Peyer's patch (tissue), 4 donors: ENCODE data around the gene SLC49A4. TPM values are rescaled to one million over a fixed set of nuclear protein-coding genes. Genes with fewer than 3 reads are reported as not detected.

ENCODE experiments used
- DNase-seq, 3 donors: peaks; one replicate each; pipeline ENCODE4 v3.0.0-alpha.2; 2017 to 2019
- H3K27ac ChIP-seq, 4 donors: fragments of 200-600 bp; sonication (generic); one replicate each; pipeline ENCODE4 v1.5.1; 2016 to 2019
- H3K27me3 ChIP-seq, 2 donors: fragments of 200-600 bp; sonication (generic); one replicate each; pipeline ENCODE4 v1.5.1; 2019
- H3K36me3 ChIP-seq, 3 donors: fragments of 200-600 bp; sonication (generic); one replicate each; pipeline ENCODE4 v1.5.1; 2016 to 2019
- H3K4me1 ChIP-seq, 4 donors: fragments of 200-600 bp; sonication (generic); one replicate each; pipeline ENCODE4 v1.5.1; 2016 to 2019
- H3K4me3 ChIP-seq, 4 donors: fragments of 200-600 bp; sonication (generic); 1 replicate in 3 of 4; 2 replicates in 1 of 4; pipeline ENCODE4 v1.5.1; 2016 to 2019; ENCODE audit warnings: mild to moderate bottlenecking in 1 of 4
- H3K9me3 ChIP-seq, 4 donors: fragments of 200-600 bp; sonication (generic); one replicate each; pipeline ENCODE4 v1.5.1; 2016 to 2019; ENCODE audit warnings: mild to moderate bottlenecking in 1 of 4
- CTCF ChIP-seq, 6 experiments: fragments of 450-650 bp in 4 of 6; fragments of 200-600 bp in 2 of 6; sonication (generic) in 1 of 6; IDR thresholded peaks; one replicate each; pipeline ENCODE4 v1.5.1; 2017 to 2019; ENCODE audit warnings: antibody characterized with exemption in 6 of 6, mild to moderate bottlenecking in 3 of 6, moderate library complexity in 1 of 6
- POLR2A ChIP-seq, 2 donors: fragments of 450-650 bp; IDR thresholded peaks; one replicate each; pipeline ENCODE4 v1.5.1; 2017; ENCODE audit warnings: antibody characterized with exemption in 2 of 2, mild to moderate bottlenecking in 2 of 2, moderate library complexity in 2 of 2
- total RNA-seq, 4 donors: library from RNA; depleted of rRNA; stranded (reverse); fragments of >200 nt; gene quantifications; one replicate each; pipeline ENCODE4 v1.1.0, GENCODE V29; 2016

The SLC49A4 gene
- total RNA-seq, 4 donors from 2014 or later = 3.3 to 29.4 (median 13.0) TPM

GRCh38 chr3:122857019-122857418 lies 62.1 kb downstream of the SLC49A4 start:
- Histone ChIP-seq H3K27ac (no peak overlapping the region), H3K9me3 (no peaks in the 10 kb centered on the region), H3K36me3 (no peaks in the 10 kb centered on the region), H3K27me3 (no peaks in the 10 kb centered on the region), H3K4me1 (no peaks in the 10 kb centered on the region), H3K4me3 (no peak overlapping the region)
- DNase-seq = no peak
- no peak for TF ChIP-seq CTCF (IDR thresholded peaks at IDR 0.05)
- TF ChIP-seq POLR2A (IDR thresholded peaks at IDR 0.05) = no peak

GRCh38 chr3:122858373-122858772 lies 63.5 kb downstream of the SLC49A4 start:
- H3K4me1 ChIP-seq = no peaks in the 10 kb centered on the region
- DNase-seq = no peak
- H3K36me3 ChIP-seq = no peaks in the 10 kb centered on the region
- H3K27me3 ChIP-seq = no peaks in the 10 kb centered on the region
- H3K4me3 ChIP-seq = no peak overlapping the region
- no peaks in the 10 kb centered on the region for H3K9me3 ChIP-seq
- H3K27ac ChIP-seq = no peak overlapping the region
- peak in 2 of 6 experiments; percentile 22 to 27 for TF ChIP-seq CTCF (IDR thresholded peaks at IDR 0.05)
- no peak for TF ChIP-seq POLR2A (IDR thresholded peaks at IDR 0.05)

- no peak overlapping the region for H3K27ac ChIP-seq
- no peaks in the 10 kb centered on the region for H3K27me3 ChIP-seq
- DNase-seq = no peak
- no peaks in the 10 kb centered on the region for H3K36me3 ChIP-seq
- no peak overlapping the region for H3K4me3 ChIP-seq
- H3K4me1 ChIP-seq = no peaks in the 10 kb centered on the region
- H3K9me3 ChIP-seq = no peaks in the 10 kb centered on the region
- TF ChIP-seq CTCF (IDR thresholded peaks at IDR 0.05) (no peak), POLR2A (IDR thresholded peaks at IDR 0.05) (no peak)
These were observed 64.3 kb downstream of the SLC49A4 start for GRCh38 chr3:122859021-122859805.

GRCh38 chr3:122862381-122862780 lies 67.5 kb downstream of the SLC49A4 start:
- no peak for TF ChIP-seq POLR2A (IDR thresholded peaks at IDR 0.05)
- TF ChIP-seq CTCF (IDR thresholded peaks at IDR 0.05) = no peak
- Histone ChIP-seq H3K9me3 (no peaks in the 10 kb centered on the region), H3K36me3 (no peaks in the 10 kb centered on the region), H3K27ac (no peak overlapping the region), H3K27me3 (no peaks in the 10 kb centered on the region), H3K4me1 (no peaks in the 10 kb centered on the region), H3K4me3 (no peak overlapping the region)
- no peak for DNase-seq

GRCh38 chr3:122864498-122864897 lies 69.6 kb downstream of the SLC49A4 start:
- Histone ChIP-seq H3K27ac (no peak overlapping the region), H3K4me3 (no peak overlapping the region), H3K9me3 (no peaks in the 10 kb centered on the region), H3K27me3 (no peaks in the 10 kb centered on the region), H3K36me3 (no peaks in the 10 kb centered on the region), H3K4me1 (no peaks in the 10 kb centered on the region)
- DNase-seq = no peak
- TF ChIP-seq CTCF (IDR thresholded peaks at IDR 0.05) = no peak
- no peak for TF ChIP-seq POLR2A (IDR thresholded peaks at IDR 0.05)
